Endothelial cell of umbilical vein (primary cell): Measurements from ENCODE around the gene HPX.

Experiments used
- POLR2AphosphoS5 ChIP-seq: IDR thresholded peaks from 2 replicates; pipeline ENCODE4 v1.6.1; 2012; ENCODE audit warnings: low read depth, mild to moderate bottlenecking, control low read depth, low read length, moderate library complexity; ENCODE audit not compliant: insufficient read depth
- TF ChIP-seq, protein P1 (sequence below), 2 donors: IDR thresholded peaks; 1 replicate in 1 of 2; 2 replicates in 1 of 2; pipeline ENCODE4 v1.5.1; 2011; ENCODE audit warnings: low read length in 2 of 2, mild to moderate bottlenecking in 2 of 2, moderate library complexity in 2 of 2, control low read depth in 1 of 2, inconsistent platforms in 1 of 2, low read depth in 1 of 2; ENCODE audit not compliant: insufficient read depth in 1 of 2; ENCODE audit errors: extremely low read depth in 1 of 2

- TF ChIP-seq, protein P1, sequence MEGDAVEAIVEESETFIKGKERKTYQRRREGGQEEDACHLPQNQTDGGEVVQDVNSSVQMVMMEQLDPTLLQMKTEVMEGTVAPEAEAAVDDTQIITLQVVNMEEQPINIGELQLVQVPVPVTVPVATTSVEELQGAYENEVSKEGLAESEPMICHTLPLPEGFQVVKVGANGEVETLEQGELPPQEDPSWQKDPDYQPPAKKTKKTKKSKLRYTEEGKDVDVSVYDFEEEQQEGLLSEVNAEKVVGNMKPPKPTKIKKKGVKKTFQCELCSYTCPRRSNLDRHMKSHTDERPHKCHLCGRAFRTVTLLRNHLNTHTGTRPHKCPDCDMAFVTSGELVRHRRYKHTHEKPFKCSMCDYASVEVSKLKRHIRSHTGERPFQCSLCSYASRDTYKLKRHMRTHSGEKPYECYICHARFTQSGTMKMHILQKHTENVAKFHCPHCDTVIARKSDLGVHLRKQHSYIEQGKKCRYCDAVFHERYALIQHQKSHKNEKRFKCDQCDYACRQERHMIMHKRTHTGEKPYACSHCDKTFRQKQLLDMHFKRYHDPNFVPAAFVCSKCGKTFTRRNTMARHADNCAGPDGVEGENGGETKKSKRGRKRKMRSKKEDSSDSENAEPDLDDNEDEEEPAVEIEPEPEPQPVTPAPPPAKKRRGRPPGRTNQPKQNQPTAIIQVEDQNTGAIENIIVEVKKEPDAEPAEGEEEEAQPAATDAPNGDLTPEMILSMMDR (IDR thresholded peaks at IDR 0.05; ENCODE audit: extremely low read depth in 1 of 2, insufficient read depth in 1 of 2, low read depth in 1 of 2, low read length in 2 of 2): no peak
- TF ChIP-seq POLR2AphosphoS5: no peak
Observed at GRCh38 chr11:6417907-6418556, 22.8 kb downstream of the HPX start.
